Tibial nerve (tissue), 4 donors: ENCODE results near the gene SMIM27.

Experiments used
- CTCF ChIP-seq, 5 experiments: fragments of 200-600 bp in 3 of 5; fragments of 450-650 bp in 2 of 5; sonication (generic) in 3 of 5; IDR thresholded peaks; one replicate each; pipeline ENCODE4 v1.5.1; 2016 to 2019; ENCODE audit warnings: antibody characterized with exemption in 5 of 5, mild to moderate bottlenecking in 3 of 5, moderate library complexity in 2 of 5
- EP300 ChIP-seq, 2 donors: sonication (generic); formaldehyde crosslinking; IDR thresholded peaks; one replicate each; pipeline ENCODE4 v1.6.1; 2017; ENCODE audit warnings: antibody characterized with exemption in 2 of 2, mild to moderate bottlenecking in 1 of 2
- POLR2A ChIP-seq, 2 donors: fragments of 450-650 bp; IDR thresholded peaks; one replicate each; pipeline ENCODE4 v1.6.1; 2017; ENCODE audit warnings: antibody characterized with exemption in 2 of 2, mild to moderate bottlenecking in 2 of 2, moderate library complexity in 2 of 2

GRCh38 chr9:32574858-32575257 lies 22.7 kb downstream of the SMIM27 start:
- no peak for TF ChIP-seq CTCF (IDR thresholded peaks at IDR 0.05)
- TF ChIP-seq POLR2A (IDR thresholded peaks at IDR 0.05): no peak
- no peak for TF ChIP-seq EP300 (IDR thresholded peaks at IDR 0.05)
